ENCODE data around the gene SLIT1.

The SLIT1 gene

GRCh38 chr10:97006364-97006763 lies 179.4 kb downstream of the SLIT1 start:
- in situ Hi-C loops (cut with HindIII; ENCODE audit: low sequenced_read_pairs), result no loop called here
- no peak for DNase-seq (ENCODE audit: low read depth)
- no peak for TF ChIP-seq CTCF (IDR thresholded peaks at IDR 0.05; ENCODE audit: low read depth, low read length, missing control alignments)
- H3K4me3 ChIP-seq (ENCODE audit: low read depth, low read length), result no peak overlapping the region

GRCh38 chr10:97005349-97005748 lies 180.4 kb downstream of the SLIT1 start:
- in situ Hi-C loops (cut with HindIII; ENCODE audit: low sequenced_read_pairs), result no loop called here
- no peak for TF ChIP-seq CTCF (IDR thresholded peaks at IDR 0.05; ENCODE audit: low read depth, low read length, missing control alignments)
- H3K4me3 ChIP-seq (ENCODE audit: low read depth, low read length), result no peak overlapping the region
- DNase-seq (ENCODE audit: low read depth), result no peak

- DNase-seq (ENCODE audit: low read depth), result no peak
- no peak for TF ChIP-seq CTCF (IDR thresholded peaks at IDR 0.05; ENCODE audit: low read depth, low read length, missing control alignments)
- H3K4me3 ChIP-seq (ENCODE audit: low read depth, low read length), result no peak overlapping the region
- in situ Hi-C loops (cut with HindIII; ENCODE audit: low sequenced_read_pairs), result no loop called here
Observed at GRCh38 chr10:97004591-97004990, 181.2 kb downstream of the SLIT1 start.

- H3K4me3 ChIP-seq (ENCODE audit: low read depth, low read length), result no peak overlapping the region
- in situ Hi-C loops (cut with HindIII; ENCODE audit: low sequenced_read_pairs), result no loop called here
- DNase-seq (ENCODE audit: low read depth), result no peak
- TF ChIP-seq CTCF (IDR thresholded peaks at IDR 0.05; ENCODE audit: low read depth, low read length, missing control alignments), result no peak
Observed at GRCh38 chr10:97003804-97004201, 182.0 kb downstream of the SLIT1 start.

GRCh38 chr10:97003151-97003803 lies 182.5 kb downstream of the SLIT1 start:
- no peak overlapping the region for H3K4me3 ChIP-seq (ENCODE audit: low read depth, low read length)
- TF ChIP-seq CTCF (IDR thresholded peaks at IDR 0.05; ENCODE audit: low read depth, low read length, missing control alignments), result no peak
- in situ Hi-C loops (cut with HindIII; ENCODE audit: low sequenced_read_pairs), result no loop called here

GRCh38 chr10:97002670-97003069 lies 183.1 kb downstream of the SLIT1 start:
- no peak overlapping the region for H3K4me3 ChIP-seq (ENCODE audit: low read depth, low read length)
- no peak for TF ChIP-seq CTCF (IDR thresholded peaks at IDR 0.05; ENCODE audit: low read depth, low read length, missing control alignments)
- DNase-seq (ENCODE audit: low read depth), result no peak
- in situ Hi-C loops (cut with HindIII; ENCODE audit: low sequenced_read_pairs), result no loop called here

More at GRCh38 chr10:97003151-97003803, 182.5 kb downstream of the SLIT1 start:
- no peak for DNase-seq (ENCODE audit: low read depth)
